ENCODE data around the gene CORIN. TPM values are rescaled to one million over a fixed set of nuclear protein-coding genes. Genes with fewer than 3 reads are reported as not detected.

Gene CORIN
- total and polyA plus RNA-seq, 7 donors, result under 0.01 to 2.5 (median 0.34) TPM

DNA sequence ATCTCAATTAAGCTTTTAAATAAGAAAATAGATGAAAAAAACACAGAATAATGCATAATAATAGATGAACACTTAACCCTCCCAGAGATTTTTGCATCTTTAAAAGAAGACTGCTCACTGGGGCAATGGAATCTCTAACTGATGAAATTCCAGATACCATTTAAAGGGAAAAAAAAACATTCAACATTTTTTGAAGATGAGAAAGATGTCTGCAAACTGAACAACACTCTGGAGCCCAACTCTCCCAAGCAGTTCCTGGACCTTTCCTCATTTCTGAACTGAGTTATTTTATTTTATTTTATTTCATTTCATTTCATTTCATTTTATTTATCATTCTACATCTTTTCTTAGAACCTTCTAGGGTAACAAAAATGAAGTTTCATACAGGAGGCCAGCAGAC, 90.7 kb downstream of the CORIN start:
- no peak for DNase-seq
- TF ChIP-seq POLR2AphosphoS5 (IDR thresholded peaks at IDR 0.05), result no peak
- TF ChIP-seq POLR2A (IDR thresholded peaks at IDR 0.05), result no peak
- TF ChIP-seq, protein P1, sequence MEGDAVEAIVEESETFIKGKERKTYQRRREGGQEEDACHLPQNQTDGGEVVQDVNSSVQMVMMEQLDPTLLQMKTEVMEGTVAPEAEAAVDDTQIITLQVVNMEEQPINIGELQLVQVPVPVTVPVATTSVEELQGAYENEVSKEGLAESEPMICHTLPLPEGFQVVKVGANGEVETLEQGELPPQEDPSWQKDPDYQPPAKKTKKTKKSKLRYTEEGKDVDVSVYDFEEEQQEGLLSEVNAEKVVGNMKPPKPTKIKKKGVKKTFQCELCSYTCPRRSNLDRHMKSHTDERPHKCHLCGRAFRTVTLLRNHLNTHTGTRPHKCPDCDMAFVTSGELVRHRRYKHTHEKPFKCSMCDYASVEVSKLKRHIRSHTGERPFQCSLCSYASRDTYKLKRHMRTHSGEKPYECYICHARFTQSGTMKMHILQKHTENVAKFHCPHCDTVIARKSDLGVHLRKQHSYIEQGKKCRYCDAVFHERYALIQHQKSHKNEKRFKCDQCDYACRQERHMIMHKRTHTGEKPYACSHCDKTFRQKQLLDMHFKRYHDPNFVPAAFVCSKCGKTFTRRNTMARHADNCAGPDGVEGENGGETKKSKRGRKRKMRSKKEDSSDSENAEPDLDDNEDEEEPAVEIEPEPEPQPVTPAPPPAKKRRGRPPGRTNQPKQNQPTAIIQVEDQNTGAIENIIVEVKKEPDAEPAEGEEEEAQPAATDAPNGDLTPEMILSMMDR (IDR thresholded peaks at IDR 0.05), result no peak
- no peak for TF ChIP-seq EP300 (IDR thresholded peaks at IDR 0.05)
- no peaks in the 10 kb centered on the region for H3K4me1 ChIP-seq
- no peak overlapping the region for H3K27ac ChIP-seq
- intact Hi-C loops (cut with DNase I), result no loop called here
- H3K4me3 ChIP-seq, result no peak overlapping the region
- H3K9me3 ChIP-seq, result peaks cover 0 to 3% (median 1%) of the 10 kb centered on the region in 4 donors
- H3K36me3 ChIP-seq, result no peaks in the 10 kb centered on the region
- no peaks in the 10 kb centered on the region for H3K27me3 ChIP-seq

- Histone ChIP-seq H3K9me3 (peaks cover 0 to 3% (median 1%) of the 10 kb centered on the region in 4 donors), H3K4me1 (no peaks in the 10 kb centered on the region), H3K27ac (no peak overlapping the region), H3K27me3 (no peaks in the 10 kb centered on the region), H3K36me3 (no peaks in the 10 kb centered on the region), H3K4me3 (no peak overlapping the region)
- DNase-seq, result no peak
- TF ChIP-seq, protein P1 (IDR thresholded peaks at IDR 0.05), result no peak
- TF ChIP-seq POLR2A (IDR thresholded peaks at IDR 0.05), result no peak
- TF ChIP-seq POLR2AphosphoS5 (IDR thresholded peaks at IDR 0.05), result no peak
- TF ChIP-seq EP300 (IDR thresholded peaks at IDR 0.05), result no peak
- intact Hi-C loops (cut with DNase I), result no loop called here
- WGBS, 2 donors, result 87 to 91% methylated on average over 4 of the region's 4 CpGs
Observed at GRCh38 chr4:47746122-47746521, 91.7 kb downstream of the CORIN start.

DNA sequence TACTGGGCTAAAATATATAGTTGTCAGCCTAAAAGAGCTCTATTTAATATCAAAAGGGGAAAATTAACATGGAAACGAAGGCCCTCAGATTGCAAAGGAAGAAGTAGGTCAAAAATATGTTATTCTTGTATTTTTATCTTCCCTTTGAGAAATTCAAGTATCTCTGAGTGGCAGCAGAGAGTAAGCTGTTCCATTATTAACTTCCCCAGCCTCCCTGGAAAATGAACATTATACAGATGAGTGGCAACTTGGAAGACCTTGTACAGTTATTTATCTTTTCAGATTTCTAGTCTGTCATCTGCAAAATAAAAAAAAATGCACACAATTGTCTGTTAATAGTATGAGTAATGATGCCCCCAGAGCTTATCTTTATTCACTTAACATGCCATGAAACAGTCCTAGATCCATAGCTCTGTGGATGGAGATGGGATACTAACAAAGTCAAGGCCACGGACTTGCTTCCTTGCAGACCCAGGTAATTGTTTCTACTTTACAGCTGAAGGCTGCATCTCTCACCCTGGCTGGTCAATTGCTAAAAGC, 93.0 kb downstream of the CORIN start:
- H3K9me3 ChIP-seq, result peaks cover 0 to 3% (median 1%) of the 10 kb centered on the region in 4 donors
- no peak overlapping the region for H3K4me3 ChIP-seq
- H3K36me3 ChIP-seq, result no peaks in the 10 kb centered on the region
- no peak overlapping the region for H3K27ac ChIP-seq
- intact Hi-C loops (cut with DNase I), result no loop called here
- no peaks in the 10 kb centered on the region for H3K27me3 ChIP-seq
- no peaks in the 10 kb centered on the region for H3K4me1 ChIP-seq
- TF ChIP-seq POLR2A (IDR thresholded peaks at IDR 0.05) (no peak), POLR2AphosphoS5 (IDR thresholded peaks at IDR 0.05) (no peak), EP300 (IDR thresholded peaks at IDR 0.05) (no peak)
- no peak for DNase-seq
- 48 to 76% methylated on average over 2 of the region's 2 CpGs for WGBS, 2 donors

DNA sequence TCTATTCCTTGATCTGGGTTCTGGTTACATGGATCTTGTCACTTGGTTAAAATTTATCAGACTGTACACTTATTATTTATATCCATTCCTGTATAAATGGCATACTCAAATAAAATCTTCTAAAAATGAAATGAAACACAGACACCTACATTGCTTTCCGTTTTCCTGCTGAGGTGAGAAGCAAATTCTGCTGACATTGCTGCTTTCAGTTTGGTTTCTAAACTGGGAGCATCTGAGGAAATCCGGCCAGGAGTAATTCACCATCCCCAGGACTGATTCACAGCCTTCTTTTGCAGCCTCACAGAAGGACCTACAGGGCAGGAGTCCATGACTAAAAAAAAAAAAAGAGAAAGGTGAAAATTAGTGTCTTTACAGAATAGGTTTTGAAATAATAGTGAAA, 93.6 kb downstream of the CORIN start:
- Histone ChIP-seq H3K4me1 (no peaks in the 10 kb centered on the region), H3K27me3 (no peaks in the 10 kb centered on the region), H3K27ac (no peak overlapping the region), H3K9me3 (peaks cover 0 to 3% (median 1%) of the 10 kb centered on the region in 4 donors), H3K36me3 (no peaks in the 10 kb centered on the region), H3K4me3 (no peak overlapping the region)
- intact Hi-C loops (cut with DNase I), result no loop called here
- 65 to 72% methylated on average over 2 of the region's 2 CpGs for WGBS, 2 donors
- TF ChIP-seq POLR2A (IDR thresholded peaks at IDR 0.05), result no peak
- TF ChIP-seq POLR2AphosphoS5 (IDR thresholded peaks at IDR 0.05), result no peak
- TF ChIP-seq EP300 (IDR thresholded peaks at IDR 0.05), result no peak
- TF ChIP-seq, protein P1 (IDR thresholded peaks at IDR 0.05), result no peak
- DNase-seq, result no peak

DNA sequence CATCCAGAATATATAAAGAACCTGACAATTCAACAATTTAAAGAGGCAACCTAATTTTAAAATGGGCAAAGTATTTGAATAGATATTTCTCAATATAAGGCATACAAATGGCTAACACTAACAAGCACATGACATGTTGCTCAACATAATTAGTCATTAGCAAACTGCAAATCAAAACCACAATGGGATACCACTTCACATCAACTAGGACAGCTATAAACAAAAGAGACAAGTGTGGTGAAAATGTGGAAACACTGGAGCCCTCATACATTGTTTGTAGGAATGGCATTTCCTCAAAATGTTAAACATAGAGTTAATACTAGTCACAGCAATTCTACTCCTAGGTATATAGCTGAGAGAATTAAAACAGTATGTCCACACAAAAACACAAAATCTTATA, 96.7 kb downstream of the CORIN start:
- no peak overlapping the region for H3K27ac ChIP-seq
- H3K4me1 ChIP-seq, result no peaks in the 10 kb centered on the region
- H3K27me3 ChIP-seq, result no peaks in the 10 kb centered on the region
- TF ChIP-seq EP300 (IDR thresholded peaks at IDR 0.05) (no peak), POLR2AphosphoS5 (IDR thresholded peaks at IDR 0.05) (no peak), POLR2A (IDR thresholded peaks at IDR 0.05) (no peak)
- TF ChIP-seq, protein P1 (IDR thresholded peaks at IDR 0.05), result no peak
- no peaks in the 10 kb centered on the region for H3K36me3 ChIP-seq
- peaks cover 0 to 3% (median 1%) of the 10 kb centered on the region in 4 donors for H3K9me3 ChIP-seq
- no peak overlapping the region for H3K4me3 ChIP-seq
- DNase-seq, result no peak
- intact Hi-C loops (cut with DNase I), result no loop called here
